WTC11 (cell line): ENCODE results near the gene DAND5. TPM values are rescaled to one million over a fixed set of nuclear protein-coding genes. Genes with fewer than 3 reads are reported as not detected.
A peak's percentile ranks its signal among the peaks of the same experiment; 100 is the strongest.

ENCODE experiments used
- AR ChIP-seq: fragments of 250-450 bp; sonication (Bioruptor Pico); IDR thresholded peaks from 2 replicates; pipeline ENCODE4 v1.9.0; 2021; ENCODE audit warnings: mild to moderate bottlenecking
- CBFB ChIP-seq: sonication (generic); formaldehyde crosslinking; IDR thresholded peaks from 2 replicates; pipeline ENCODE4 v1.8.1; 2022; ENCODE audit warnings: mild to moderate bottlenecking, low read depth, missing genetic modification reagents
- CREM ChIP-seq: sonication (generic); formaldehyde crosslinking; IDR thresholded peaks from 2 replicates; pipeline ENCODE4 v1.8.1; 2022; ENCODE audit warnings: mild to moderate bottlenecking, missing genetic modification reagents, moderate library complexity
- CTCF ChIP-seq: fragments of 200-600 bp; IDR thresholded peaks from 2 replicates; pipeline ENCODE4 v1.8.0; 2022; ENCODE audit warnings: antibody characterized with exemption
- E2F5 ChIP-seq: sonication (generic); formaldehyde crosslinking; IDR thresholded peaks from 2 replicates; pipeline ENCODE4 v1.8.1; 2022; ENCODE audit warnings: mild to moderate bottlenecking, moderate library complexity, missing genetic modification reagents
- ERG ChIP-seq: fragments of 250-450 bp; sonication (Bioruptor Pico); IDR thresholded peaks from 2 replicates; pipeline ENCODE4 v1.8.0; 2021; ENCODE audit warnings: mild to moderate bottlenecking
- FOXJ3 ChIP-seq: sonication (generic); formaldehyde crosslinking; IDR thresholded peaks from 2 replicates; pipeline ENCODE4 v1.9.0; 2021; ENCODE audit warnings: missing genetic modification reagents, mild to moderate bottlenecking, borderline replicate concordance
- FOXP1 ChIP-seq: sonication (generic); formaldehyde crosslinking; IDR thresholded peaks from 2 replicates; pipeline ENCODE4 v1.8.0; 2022; ENCODE audit warnings: missing genetic modification reagents, mild to moderate bottlenecking, moderate library complexity, borderline replicate concordance
- HMGA2 ChIP-seq: fragments of 250-450 bp; sonication (Bioruptor Pico); IDR thresholded peaks from 2 replicates; pipeline ENCODE4 v1.4.0; 2021; ENCODE audit warnings: mild to moderate bottlenecking, moderate library complexity
- IRF2 ChIP-seq: sonication (generic); formaldehyde crosslinking; IDR thresholded peaks from 2 replicates; pipeline ENCODE4 v1.8.0; 2022; ENCODE audit warnings: low read depth, missing genetic modification reagents, borderline replicate concordance
- MXD4 ChIP-seq: fragments of 250-450 bp; sonication (Bioruptor Pico); IDR thresholded peaks from 2 replicates; pipeline ENCODE4 v1.8.0; 2021; ENCODE audit warnings: mild to moderate bottlenecking, moderate library complexity, borderline replicate concordance
- PRRX2 ChIP-seq: fragments of 250-450 bp; sonication (Bioruptor Pico); IDR thresholded peaks from 2 replicates; pipeline ENCODE4 v1.8.0; 2021; ENCODE audit warnings: mild to moderate bottlenecking
- SOX15 ChIP-seq: fragments of 250-450 bp; sonication (Bioruptor Pico); IDR thresholded peaks from 2 replicates; pipeline ENCODE4 v1.9.0; 2021; ENCODE audit warnings: mild to moderate bottlenecking
- SP1 ChIP-seq: sonication (generic); formaldehyde crosslinking; conservative IDR thresholded peaks from 2 replicates; pipeline ENCODE4 v1.8.1; 2022; ENCODE audit warnings: missing genetic modification reagents
- TEAD1 ChIP-seq: sonication (generic); formaldehyde crosslinking; IDR thresholded peaks from 2 replicates; pipeline ENCODE4 v1.8.0; 2022; ENCODE audit warnings: mild to moderate bottlenecking, missing genetic modification reagents
- TP53 ChIP-seq: sonication (generic); formaldehyde crosslinking; IDR thresholded peaks from 2 replicates; pipeline ENCODE4 v1.8.1; 2023; ENCODE audit warnings: mild to moderate bottlenecking, missing genetic modification reagents
- ZNF138 ChIP-seq: sonication (generic); formaldehyde crosslinking; conservative IDR thresholded peaks from 2 replicates; pipeline ENCODE4 v1.8.1; 2022; ENCODE audit warnings: mild to moderate bottlenecking, moderate library complexity, missing genetic modification reagents
- ZNF317 ChIP-seq: sonication (generic); formaldehyde crosslinking; IDR thresholded peaks from 2 replicates; pipeline ENCODE4 v1.8.1; 2023; ENCODE audit warnings: low read depth, mild to moderate bottlenecking, moderate library complexity, missing genetic modification reagents, borderline replicate concordance
- ZNF396 ChIP-seq: fragments of 250-450 bp; sonication (Bioruptor Pico); IDR thresholded peaks from 2 replicates; pipeline ENCODE4 v1.8.0; 2021; ENCODE audit warnings: mild to moderate bottlenecking, moderate library complexity, borderline replicate concordance
- total RNA-seq: library from RNA; stranded (reverse); gene quantifications from 3 replicates; pipeline ENCODE4 v1.2.3, GENCODE V29; 2021
- TF ChIP-seq, protein P1 (sequence below): sonication (generic); formaldehyde crosslinking; conservative IDR thresholded peaks from 2 replicates; pipeline ENCODE4 v1.8.1; 2023; ENCODE audit warnings: mild to moderate bottlenecking, low read depth, missing genetic modification reagents, moderate library complexity
- TF ChIP-seq, protein P2 (sequence below): sonication (generic); formaldehyde crosslinking; IDR thresholded peaks from 2 replicates; pipeline ENCODE4 v1.8.0; 2022; ENCODE audit warnings: missing genetic modification reagents
- TF ChIP-seq, protein P3 (sequence below): sonication (generic); formaldehyde crosslinking; IDR thresholded peaks from 2 replicates; pipeline ENCODE4 v1.8.1; 2022; ENCODE audit warnings: mild to moderate bottlenecking, missing genetic modification reagents, moderate library complexity, borderline replicate concordance

Gene DAND5
- total RNA-seq, 1 experiment from 2014 or later = 0.22 TPM

DNA sequence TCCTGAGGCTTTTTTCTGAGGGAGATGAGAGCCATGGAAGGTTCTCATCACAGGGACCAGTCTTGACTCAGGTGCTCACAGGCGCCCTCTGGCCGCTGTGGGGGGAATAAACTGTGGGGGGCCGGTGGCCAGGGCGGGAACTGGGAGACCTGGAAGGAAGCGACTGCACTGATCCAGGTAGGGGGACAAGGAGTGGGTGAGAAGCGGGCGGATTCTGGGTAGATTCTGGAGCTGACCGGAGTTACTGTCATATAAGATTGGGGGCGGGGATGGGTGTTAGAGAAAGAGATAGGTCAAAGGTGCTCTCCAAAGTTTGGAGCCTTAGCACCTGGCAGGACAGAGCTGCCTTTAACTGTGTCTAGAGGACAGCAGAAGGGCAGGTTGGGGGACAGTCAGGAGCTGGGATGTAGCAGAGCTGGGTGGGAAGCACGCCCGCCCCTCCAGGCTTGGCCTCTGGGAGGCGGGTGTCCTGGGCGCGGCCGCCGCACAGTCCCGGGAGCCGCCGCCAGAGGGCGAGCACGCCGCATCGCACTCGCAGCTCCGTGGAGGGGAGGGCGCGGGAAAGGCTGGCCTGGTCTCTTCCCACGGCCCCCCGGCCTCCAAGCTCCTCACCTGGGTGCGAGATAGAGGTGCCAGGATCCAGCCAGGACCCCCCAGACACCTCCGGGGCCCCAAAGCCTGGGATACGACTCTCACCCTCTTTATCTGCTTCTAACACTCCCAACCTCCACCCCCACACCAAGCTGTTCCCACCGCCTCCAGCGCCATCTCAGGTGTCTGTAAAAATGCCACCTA, 4.2 kb upstream of the DAND5 start (continued):
- peak; percentile 61; the same call in 1 of the 2 replicates for TF ChIP-seq FOXP1
- TF ChIP-seq E2F5 (CRISPR knock-in tag) = peak; percentile 67
- TF ChIP-seq, protein P1, sequence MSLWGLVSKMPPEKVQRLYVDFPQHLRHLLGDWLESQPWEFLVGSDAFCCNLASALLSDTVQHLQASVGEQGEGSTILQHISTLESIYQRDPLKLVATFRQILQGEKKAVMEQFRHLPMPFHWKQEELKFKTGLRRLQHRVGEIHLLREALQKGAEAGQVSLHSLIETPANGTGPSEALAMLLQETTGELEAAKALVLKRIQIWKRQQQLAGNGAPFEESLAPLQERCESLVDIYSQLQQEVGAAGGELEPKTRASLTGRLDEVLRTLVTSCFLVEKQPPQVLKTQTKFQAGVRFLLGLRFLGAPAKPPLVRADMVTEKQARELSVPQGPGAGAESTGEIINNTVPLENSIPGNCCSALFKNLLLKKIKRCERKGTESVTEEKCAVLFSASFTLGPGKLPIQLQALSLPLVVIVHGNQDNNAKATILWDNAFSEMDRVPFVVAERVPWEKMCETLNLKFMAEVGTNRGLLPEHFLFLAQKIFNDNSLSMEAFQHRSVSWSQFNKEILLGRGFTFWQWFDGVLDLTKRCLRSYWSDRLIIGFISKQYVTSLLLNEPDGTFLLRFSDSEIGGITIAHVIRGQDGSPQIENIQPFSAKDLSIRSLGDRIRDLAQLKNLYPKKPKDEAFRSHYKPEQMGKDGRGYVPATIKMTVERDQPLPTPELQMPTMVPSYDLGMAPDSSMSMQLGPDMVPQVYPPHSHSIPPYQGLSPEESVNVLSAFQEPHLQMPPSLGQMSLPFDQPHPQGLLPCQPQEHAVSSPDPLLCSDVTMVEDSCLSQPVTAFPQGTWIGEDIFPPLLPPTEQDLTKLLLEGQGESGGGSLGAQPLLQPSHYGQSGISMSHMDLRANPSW (CRISPR knock-in tag) = no peak
- TF ChIP-seq TP53 (CRISPR knock-in tag) = no peak
- no peak for TF ChIP-seq ZNF138 (CRISPR knock-in tag)
- TF ChIP-seq CREM (CRISPR knock-in tag) = no peak
- TF ChIP-seq, protein P2, sequence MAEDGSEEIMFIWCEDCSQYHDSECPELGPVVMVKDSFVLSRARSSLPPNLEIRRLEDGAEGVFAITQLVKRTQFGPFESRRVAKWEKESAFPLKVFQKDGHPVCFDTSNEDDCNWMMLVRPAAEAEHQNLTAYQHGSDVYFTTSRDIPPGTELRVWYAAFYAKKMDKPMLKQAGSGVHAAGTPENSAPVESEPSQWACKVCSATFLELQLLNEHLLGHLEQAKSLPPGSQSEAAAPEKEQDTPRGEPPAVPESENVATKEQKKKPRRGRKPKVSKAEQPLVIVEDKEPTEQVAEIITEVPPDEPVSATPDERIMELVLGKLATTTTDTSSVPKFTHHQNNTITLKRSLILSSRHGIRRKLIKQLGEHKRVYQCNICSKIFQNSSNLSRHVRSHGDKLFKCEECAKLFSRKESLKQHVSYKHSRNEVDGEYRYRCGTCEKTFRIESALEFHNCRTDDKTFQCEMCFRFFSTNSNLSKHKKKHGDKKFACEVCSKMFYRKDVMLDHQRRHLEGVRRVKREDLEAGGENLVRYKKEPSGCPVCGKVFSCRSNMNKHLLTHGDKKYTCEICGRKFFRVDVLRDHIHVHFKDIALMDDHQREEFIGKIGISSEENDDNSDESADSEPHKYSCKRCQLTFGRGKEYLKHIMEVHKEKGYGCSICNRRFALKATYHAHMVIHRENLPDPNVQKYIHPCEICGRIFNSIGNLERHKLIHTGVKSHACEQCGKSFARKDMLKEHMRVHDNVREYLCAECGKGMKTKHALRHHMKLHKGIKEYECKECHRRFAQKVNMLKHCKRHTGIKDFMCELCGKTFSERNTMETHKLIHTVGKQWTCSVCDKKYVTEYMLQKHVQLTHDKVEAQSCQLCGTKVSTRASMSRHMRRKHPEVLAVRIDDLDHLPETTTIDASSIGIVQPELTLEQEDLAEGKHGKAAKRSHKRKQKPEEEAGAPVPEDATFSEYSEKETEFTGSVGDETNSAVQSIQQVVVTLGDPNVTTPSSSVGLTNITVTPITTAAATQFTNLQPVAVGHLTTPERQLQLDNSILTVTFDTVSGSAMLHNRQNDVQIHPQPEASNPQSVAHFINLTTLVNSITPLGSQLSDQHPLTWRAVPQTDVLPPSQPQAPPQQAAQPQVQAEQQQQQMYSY (CRISPR knock-in tag) = no peak
- TF ChIP-seq FOXJ3 = no peak
- TF ChIP-seq ZNF396 (CRISPR knock-in tag) = no peak
- TF ChIP-seq AR = no peak
- TF ChIP-seq MXD4 = no peak
- TF ChIP-seq SOX15 (CRISPR knock-in tag) = no peak
- no peak for TF ChIP-seq HMGA2 (CRISPR knock-in tag)
- no peak for TF ChIP-seq CBFB (CRISPR knock-in tag)
- TF ChIP-seq ERG (CRISPR knock-in tag) = no peak
- peak; percentile 85 for TF ChIP-seq CTCF
- TF ChIP-seq SP1 (CRISPR knock-in tag) = peak; percentile 43; the same call in 1 of the 2 replicates
- TF ChIP-seq IRF2 (CRISPR knock-in tag) = no peak
- TF ChIP-seq PRRX2 (CRISPR knock-in tag) = no peak
- TF ChIP-seq ZNF317 (CRISPR knock-in tag) = no peak
- TF ChIP-seq, protein P3, sequence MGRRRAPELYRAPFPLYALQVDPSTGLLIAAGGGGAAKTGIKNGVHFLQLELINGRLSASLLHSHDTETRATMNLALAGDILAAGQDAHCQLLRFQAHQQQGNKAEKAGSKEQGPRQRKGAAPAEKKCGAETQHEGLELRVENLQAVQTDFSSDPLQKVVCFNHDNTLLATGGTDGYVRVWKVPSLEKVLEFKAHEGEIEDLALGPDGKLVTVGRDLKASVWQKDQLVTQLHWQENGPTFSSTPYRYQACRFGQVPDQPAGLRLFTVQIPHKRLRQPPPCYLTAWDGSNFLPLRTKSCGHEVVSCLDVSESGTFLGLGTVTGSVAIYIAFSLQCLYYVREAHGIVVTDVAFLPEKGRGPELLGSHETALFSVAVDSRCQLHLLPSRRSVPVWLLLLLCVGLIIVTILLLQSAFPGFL (CRISPR knock-in tag) = no peak
- TF ChIP-seq TEAD1 (CRISPR knock-in tag) = no peak
